BE2C (cell line): ENCODE data around the gene ICA1L.

Experiments used
- DNase-seq: peaks from one replicate; pipeline ENCODE4 v3.0.0-alpha.2; 2020
- H3K27me3 ChIP-seq: fragments of 250-450 bp; sonication (Bioruptor Pico); 2 replicates; pipeline ENCODE4 v1.5.1; 2020; ENCODE audit warnings: mild to moderate bottlenecking
- H3K36me3 ChIP-seq: fragments of 250-450 bp; sonication (Bioruptor Pico); 2 replicates; pipeline ENCODE4 v1.5.1; 2020; ENCODE audit warnings: mild to moderate bottlenecking
- H3K4me1 ChIP-seq: fragments of 250-450 bp; sonication (Bioruptor Pico); 2 replicates; pipeline ENCODE4 v1.5.1; 2020
- H3K4me3 ChIP-seq: 2 replicates; pipeline ENCODE4 v1.5.1; 2011; ENCODE audit warnings: low read depth, low read length
- H3K9me3 ChIP-seq: fragments of 250-450 bp; sonication (Bioruptor Pico); 2 replicates; pipeline ENCODE4 v1.5.1; 2020
- CTCF ChIP-seq: IDR thresholded peaks from 2 replicates; pipeline ENCODE4 v1.5.1; 2012; ENCODE audit warnings: mild to moderate bottlenecking, low read depth, low read length

The ICA1L gene

DNA sequence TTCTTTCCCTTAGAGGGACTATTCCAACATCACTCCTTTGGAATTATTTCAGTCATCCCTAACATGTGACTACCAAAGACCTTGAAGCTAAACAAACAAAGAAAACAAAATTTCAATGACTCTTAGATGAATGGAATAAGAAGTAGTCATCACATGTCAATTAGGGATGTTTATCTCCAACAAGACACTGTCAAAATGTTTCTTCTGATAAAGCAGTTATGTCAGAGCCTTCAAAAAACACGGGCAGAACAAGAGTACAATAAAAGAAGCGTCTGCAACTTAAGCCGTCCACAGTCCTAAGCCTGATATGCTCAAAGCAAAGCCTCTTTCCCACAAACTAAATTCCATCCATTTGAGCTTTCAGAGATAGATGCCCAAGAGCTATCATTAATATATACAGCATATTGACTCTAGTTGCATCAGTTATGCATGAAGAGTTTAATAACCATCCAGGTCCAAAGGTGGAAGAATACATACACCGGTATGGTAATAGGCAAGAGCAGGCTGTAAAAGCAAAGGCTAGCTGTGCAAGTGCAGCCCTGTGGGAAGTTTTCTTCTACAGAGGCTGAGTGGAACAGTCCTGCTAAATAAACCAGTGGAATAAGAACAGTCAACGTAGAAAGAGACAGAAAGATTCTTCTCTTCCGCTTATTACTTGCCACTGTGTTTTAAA lies 98.1 kb downstream of the ICA1L start:
- no peak for DNase-seq
- no peak for TF ChIP-seq CTCF
- no peaks in the 10 kb centered on the region for H3K36me3 ChIP-seq
- no peaks in the 10 kb centered on the region for H3K9me3 ChIP-seq
- H3K4me3 ChIP-seq, result no peak overlapping the region
- H3K4me1 ChIP-seq, result no peaks in the 10 kb centered on the region; the same call in 1 of the 2 replicates
- H3K27me3 ChIP-seq, result no peaks in the 10 kb centered on the region

- H3K4me1 ChIP-seq, result no peaks in the 10 kb centered on the region
- H3K4me3 ChIP-seq, result no peak overlapping the region
- H3K9me3 ChIP-seq, result no peaks in the 10 kb centered on the region
These were observed 99.7 kb downstream of the ICA1L start for GRCh38 chr2:202771741-202772460.

DNA sequence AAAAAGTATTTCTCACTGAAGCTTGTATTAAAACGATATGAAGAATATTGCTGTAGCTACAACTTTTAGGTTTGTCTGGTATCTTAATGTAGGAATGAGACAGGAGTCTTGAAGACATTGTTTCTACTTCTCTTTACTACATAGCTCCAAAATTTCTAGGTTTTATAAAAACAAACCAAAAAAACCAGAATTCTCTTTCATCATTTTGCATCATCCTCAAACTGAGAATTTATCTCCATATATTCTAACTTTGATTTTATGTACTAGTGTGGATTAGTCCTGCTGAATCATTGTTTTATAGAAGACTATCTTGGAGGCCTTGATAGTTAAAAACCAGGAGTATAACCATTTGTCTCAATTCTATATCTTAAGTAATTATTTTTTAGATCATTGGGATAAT lies 100.2 kb downstream of the ICA1L start:
- TF ChIP-seq CTCF, result no peak
- Histone ChIP-seq H3K4me3 (no peak overlapping the region), H3K36me3 (no peaks in the 10 kb centered on the region), H3K27me3 (no peaks in the 10 kb centered on the region), H3K4me1 (no peaks in the 10 kb centered on the region), H3K9me3 (no peaks in the 10 kb centered on the region)
- no peak for DNase-seq

More at GRCh38 chr2:202771741-202772460, 99.7 kb downstream of the ICA1L start:
- Histone ChIP-seq H3K27me3 (no peaks in the 10 kb centered on the region), H3K36me3 (no peaks in the 10 kb centered on the region)
- TF ChIP-seq CTCF, result no peak
- DNase-seq, result no peak

GRCh38 chr2:202769201-202769600 lies 102.4 kb downstream of the ICA1L start:
- Histone ChIP-seq H3K36me3 (no peaks in the 10 kb centered on the region), H3K27me3 (no peaks in the 10 kb centered on the region), H3K9me3 (no peaks in the 10 kb centered on the region), H3K4me3 (no peak overlapping the region), H3K4me1 (no peaks in the 10 kb centered on the region)
- DNase-seq, result no peak
- no peak for TF ChIP-seq CTCF

DNA sequence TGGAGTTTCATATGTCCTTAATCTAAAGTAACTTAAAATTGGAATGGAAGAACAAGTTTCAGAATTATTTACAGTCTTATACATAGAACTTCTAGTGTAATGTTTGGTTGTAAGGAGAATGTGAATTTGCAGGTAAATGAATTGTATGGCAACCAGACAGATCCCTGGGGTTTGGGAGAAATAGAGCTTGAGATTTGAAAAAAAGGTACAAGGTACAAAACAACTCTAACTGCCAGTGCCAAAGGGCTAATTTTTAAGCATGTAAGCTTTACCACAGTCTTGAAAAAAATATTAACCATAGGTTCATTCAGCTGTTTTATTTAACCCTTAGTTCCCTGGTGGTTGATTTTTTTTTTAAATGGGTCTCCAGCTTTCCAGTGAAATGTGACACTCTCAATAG lies 103.3 kb downstream of the ICA1L start:
- no peak for DNase-seq
- no peak for TF ChIP-seq CTCF

DNA sequence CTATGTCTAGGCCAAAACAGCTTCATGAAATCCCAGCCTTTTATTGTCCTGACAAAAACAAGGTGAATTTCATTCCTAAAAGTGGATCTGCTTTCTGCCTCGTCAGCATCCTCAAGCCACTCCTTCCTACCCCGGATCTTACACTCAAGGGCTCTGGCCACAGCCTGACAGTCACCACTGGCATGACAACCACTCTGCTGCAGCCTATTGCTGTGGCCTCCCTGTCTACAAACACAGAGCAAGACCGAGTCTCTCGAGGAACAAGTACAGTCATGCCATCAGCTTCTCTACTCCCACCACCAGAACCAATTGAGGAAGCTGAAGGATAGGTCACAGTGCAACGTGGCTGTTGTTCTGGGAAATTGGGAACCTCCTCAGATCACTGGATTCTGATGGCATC lies 106.1 kb downstream of the ICA1L start:
- Histone ChIP-seq H3K27me3 (no peaks in the 10 kb centered on the region), H3K4me3 (no peak overlapping the region), H3K36me3 (no peaks in the 10 kb centered on the region), H3K9me3 (no peaks in the 10 kb centered on the region), H3K4me1 (no peaks in the 10 kb centered on the region)
- TF ChIP-seq CTCF, result no peak
- no peak for DNase-seq

More for the DNA sequence above, 103.3 kb downstream of the ICA1L start:
- no peaks in the 10 kb centered on the region for H3K4me1 ChIP-seq
- H3K4me3 ChIP-seq, result no peak overlapping the region
- no peaks in the 10 kb centered on the region for H3K9me3 ChIP-seq
- H3K36me3 ChIP-seq, result no peaks in the 10 kb centered on the region
- no peaks in the 10 kb centered on the region for H3K27me3 ChIP-seq
